Measurements from ENCODE around the gene GRN.
"Not testable (repeated sequence)": the region's sequence is repeated elsewhere in the genome, so short reads cannot be mapped to it uniquely, and the experiment has no call there.

The GRN gene

GRCh38 chr17:44367231-44367979, 22.3 kb downstream of the GRN start:
- no peak for TF ChIP-seq CTCF (conservative IDR thresholded peaks at IDR 0.05; ENCODE audit: control insufficient read depth, insufficient read depth, low read depth, low read length)
- no peak overlapping the region for H3K4me3 ChIP-seq (ENCODE audit: control insufficient read depth, low read depth, low read length)
- DNase-seq (ENCODE audit: low read depth), result no peak

- not testable (repeated sequence) for H3K4me3 ChIP-seq (ENCODE audit: control insufficient read depth, low read depth, low read length); DNase-seq (ENCODE audit: low read depth)
Measured at GRCh38 chr17:44368391-44369243, 23.5 kb downstream of the GRN start.

GRCh38 chr17:44369414-44370023, 24.4 kb downstream of the GRN start:
- H3K4me3 ChIP-seq (ENCODE audit: control insufficient read depth, low read depth, low read length); DNase-seq (ENCODE audit: low read depth): not testable (repeated sequence)

- no peak overlapping the region for H3K4me3 ChIP-seq (ENCODE audit: control insufficient read depth, low read depth, low read length)
- TF ChIP-seq CTCF (conservative IDR thresholded peaks at IDR 0.05; ENCODE audit: control insufficient read depth, insufficient read depth, low read depth, low read length), result no peak
- DNase-seq (ENCODE audit: low read depth), result no peak
Measured at GRCh38 chr17:44372036-44372435, 26.9 kb downstream of the GRN start.

GRCh38 chr17:44374306-44375195, 29.4 kb downstream of the GRN start:
- H3K4me3 ChIP-seq (ENCODE audit: control insufficient read depth, low read depth, low read length), result no peak overlapping the region
- TF ChIP-seq CTCF (conservative IDR thresholded peaks at IDR 0.05; ENCODE audit: control insufficient read depth, insufficient read depth, low read depth, low read length), result no peak
- no peak for DNase-seq (ENCODE audit: low read depth)

- H3K4me3 ChIP-seq (ENCODE audit: control insufficient read depth, low read depth, low read length), result no peak overlapping the region
- DNase-seq (ENCODE audit: low read depth), result no peak
- TF ChIP-seq CTCF (conservative IDR thresholded peaks at IDR 0.05; ENCODE audit: control insufficient read depth, insufficient read depth, low read depth, low read length), result no peak
Measured at GRCh38 chr17:44375196-44376017, 30.3 kb downstream of the GRN start.

GRCh38 chr17:44376124-44376523, 31.0 kb downstream of the GRN start:
- H3K4me3 ChIP-seq (ENCODE audit: control insufficient read depth, low read depth, low read length), result no peak overlapping the region
- peak; percentile 49 for TF ChIP-seq CTCF (conservative IDR thresholded peaks at IDR 0.05; ENCODE audit: control insufficient read depth, insufficient read depth, low read depth, low read length)
- peak; percentile 24 for DNase-seq (ENCODE audit: low read depth)
